HL-60 (cell line): ENCODE results near the gene CAMK2D.

ENCODE experiments used
- GABPA ChIP-seq: IDR thresholded peaks from 2 replicates; pipeline ENCODE4 v1.6.1; 2012; ENCODE audit warnings: low read depth
- POLR2AphosphoS5 ChIP-seq: IDR thresholded peaks from 2 replicates; pipeline ENCODE4 v1.6.1; 2012; ENCODE audit warnings: low read depth
- TF ChIP-seq, protein P1 (sequence below): IDR thresholded peaks from one replicate; pipeline ENCODE4 v1.5.1; 2011; ENCODE audit warnings: low read length, control low read depth, inconsistent platforms; ENCODE audit not compliant: insufficient read depth
- TF ChIP-seq, protein P2 (sequence below): IDR thresholded peaks from 2 replicates; pipeline ENCODE4 v1.6.1; 2012; ENCODE audit warnings: low read depth; ENCODE audit not compliant: insufficient replicate concordance

DNA sequence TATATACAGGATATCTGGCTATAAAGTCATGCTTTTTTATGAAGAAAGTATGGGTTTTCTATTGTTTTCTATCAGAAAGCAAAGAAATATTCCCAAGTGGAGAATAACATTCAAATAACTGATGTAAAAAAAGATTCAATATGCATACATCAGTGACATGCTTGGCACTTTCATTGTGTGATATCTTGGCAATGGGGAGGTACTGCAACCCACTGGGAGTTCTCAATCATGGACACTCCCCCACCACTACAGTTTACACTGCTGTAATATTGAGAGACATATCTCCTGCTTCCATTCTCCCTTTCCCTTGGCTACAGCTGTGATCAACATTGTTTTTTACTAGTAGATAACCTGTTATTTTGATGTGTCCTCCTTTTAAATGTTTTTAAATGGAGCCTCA, 257.8 kb downstream of the CAMK2D start:
- TF ChIP-seq, protein P1, sequence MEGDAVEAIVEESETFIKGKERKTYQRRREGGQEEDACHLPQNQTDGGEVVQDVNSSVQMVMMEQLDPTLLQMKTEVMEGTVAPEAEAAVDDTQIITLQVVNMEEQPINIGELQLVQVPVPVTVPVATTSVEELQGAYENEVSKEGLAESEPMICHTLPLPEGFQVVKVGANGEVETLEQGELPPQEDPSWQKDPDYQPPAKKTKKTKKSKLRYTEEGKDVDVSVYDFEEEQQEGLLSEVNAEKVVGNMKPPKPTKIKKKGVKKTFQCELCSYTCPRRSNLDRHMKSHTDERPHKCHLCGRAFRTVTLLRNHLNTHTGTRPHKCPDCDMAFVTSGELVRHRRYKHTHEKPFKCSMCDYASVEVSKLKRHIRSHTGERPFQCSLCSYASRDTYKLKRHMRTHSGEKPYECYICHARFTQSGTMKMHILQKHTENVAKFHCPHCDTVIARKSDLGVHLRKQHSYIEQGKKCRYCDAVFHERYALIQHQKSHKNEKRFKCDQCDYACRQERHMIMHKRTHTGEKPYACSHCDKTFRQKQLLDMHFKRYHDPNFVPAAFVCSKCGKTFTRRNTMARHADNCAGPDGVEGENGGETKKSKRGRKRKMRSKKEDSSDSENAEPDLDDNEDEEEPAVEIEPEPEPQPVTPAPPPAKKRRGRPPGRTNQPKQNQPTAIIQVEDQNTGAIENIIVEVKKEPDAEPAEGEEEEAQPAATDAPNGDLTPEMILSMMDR, result no peak
- TF ChIP-seq POLR2AphosphoS5 (no peak), GABPA (no peak)
- TF ChIP-seq, protein P2, sequence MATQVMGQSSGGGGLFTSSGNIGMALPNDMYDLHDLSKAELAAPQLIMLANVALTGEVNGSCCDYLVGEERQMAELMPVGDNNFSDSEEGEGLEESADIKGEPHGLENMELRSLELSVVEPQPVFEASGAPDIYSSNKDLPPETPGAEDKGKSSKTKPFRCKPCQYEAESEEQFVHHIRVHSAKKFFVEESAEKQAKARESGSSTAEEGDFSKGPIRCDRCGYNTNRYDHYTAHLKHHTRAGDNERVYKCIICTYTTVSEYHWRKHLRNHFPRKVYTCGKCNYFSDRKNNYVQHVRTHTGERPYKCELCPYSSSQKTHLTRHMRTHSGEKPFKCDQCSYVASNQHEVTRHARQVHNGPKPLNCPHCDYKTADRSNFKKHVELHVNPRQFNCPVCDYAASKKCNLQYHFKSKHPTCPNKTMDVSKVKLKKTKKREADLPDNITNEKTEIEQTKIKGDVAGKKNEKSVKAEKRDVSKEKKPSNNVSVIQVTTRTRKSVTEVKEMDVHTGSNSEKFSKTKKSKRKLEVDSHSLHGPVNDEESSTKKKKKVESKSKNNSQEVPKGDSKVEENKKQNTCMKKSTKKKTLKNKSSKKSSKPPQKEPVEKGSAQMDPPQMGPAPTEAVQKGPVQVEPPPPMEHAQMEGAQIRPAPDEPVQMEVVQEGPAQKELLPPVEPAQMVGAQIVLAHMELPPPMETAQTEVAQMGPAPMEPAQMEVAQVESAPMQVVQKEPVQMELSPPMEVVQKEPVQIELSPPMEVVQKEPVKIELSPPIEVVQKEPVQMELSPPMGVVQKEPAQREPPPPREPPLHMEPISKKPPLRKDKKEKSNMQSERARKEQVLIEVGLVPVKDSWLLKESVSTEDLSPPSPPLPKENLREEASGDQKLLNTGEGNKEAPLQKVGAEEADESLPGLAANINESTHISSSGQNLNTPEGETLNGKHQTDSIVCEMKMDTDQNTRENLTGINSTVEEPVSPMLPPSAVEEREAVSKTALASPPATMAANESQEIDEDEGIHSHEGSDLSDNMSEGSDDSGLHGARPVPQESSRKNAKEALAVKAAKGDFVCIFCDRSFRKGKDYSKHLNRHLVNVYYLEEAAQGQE, result no peak
